Measurements from ENCODE around the gene MGP.

DNA sequence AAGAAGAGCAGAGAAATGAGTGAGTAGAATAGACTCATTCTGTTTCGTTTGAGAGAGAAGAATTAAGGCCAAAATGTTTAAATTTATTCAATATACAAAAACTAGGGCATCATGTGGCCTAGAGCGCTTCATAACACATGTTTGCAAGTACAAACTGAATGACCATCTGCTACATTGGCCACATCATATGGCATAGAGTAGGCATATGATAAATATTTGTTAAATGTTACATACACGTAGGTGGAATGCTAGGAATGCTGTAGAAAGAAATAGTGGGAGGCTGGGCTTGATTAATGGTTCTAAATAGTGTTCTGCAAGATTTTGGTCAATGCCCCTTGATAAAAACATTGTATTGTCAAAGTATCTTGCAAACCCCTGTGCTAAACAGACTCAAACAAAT is 10.8 kb downstream of the MGP start:
- no peak for TF ChIP-seq KAT7 (CRISPR knock-in tag; IDR thresholded peaks at IDR 0.05; ENCODE audit: borderline replicate concordance)
- TF ChIP-seq, protein P1, sequence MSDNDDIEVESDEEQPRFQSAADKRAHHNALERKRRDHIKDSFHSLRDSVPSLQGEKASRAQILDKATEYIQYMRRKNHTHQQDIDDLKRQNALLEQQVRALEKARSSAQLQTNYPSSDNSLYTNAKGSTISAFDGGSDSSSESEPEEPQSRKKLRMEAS (CRISPR knock-in tag; IDR thresholded peaks at IDR 0.05): no peak

Measured in WTC11 (cell line).